ENCODE results near the gene SRSF2.

Gene SRSF2

GRCh38 chr17:76758570-76758969 lies 21.4 kb upstream of the SRSF2 start:
- H3K9me3 ChIP-seq (ENCODE audit: insufficient read depth, low read length), result no peaks in the 10 kb centered on the region
- peaks cover 20% of the 10 kb centered on the region for H3K36me3 ChIP-seq (ENCODE audit: insufficient read depth, insufficient read length, low read length)
- DNase-seq (ENCODE audit: low read depth, low spot score), result no peak
- peaks cover 2% of the 10 kb centered on the region for H3K4me1 ChIP-seq (ENCODE audit: insufficient read depth, insufficient read length)
- TF ChIP-seq SUZ12 (IDR thresholded peaks at IDR 0.05; ENCODE audit: extremely low read depth, insufficient read depth, insufficient read length) (no peak), ZNF274 (IDR thresholded peaks at IDR 0.05; ENCODE audit: low read depth, low read length) (no peak), YY1 (IDR thresholded peaks at IDR 0.05; ENCODE audit: insufficient read depth, insufficient read length) (no peak)
- H3K4me3 ChIP-seq (ENCODE audit: insufficient read length, low read depth), result no peak overlapping the region
- H3K9ac ChIP-seq (ENCODE audit: insufficient read length, low read depth), result no peak overlapping the region
- H3K27me3 ChIP-seq (ENCODE audit: insufficient read depth, insufficient read length), result no peaks in the 10 kb centered on the region

GRCh38 chr17:76757256-76757655 lies 20.1 kb upstream of the SRSF2 start:
- Histone ChIP-seq H3K36me3 (ENCODE audit: insufficient read depth, insufficient read length, low read length) (peaks cover 20% of the 10 kb centered on the region), H3K27me3 (ENCODE audit: insufficient read depth, insufficient read length) (no peaks in the 10 kb centered on the region), H3K9ac (ENCODE audit: insufficient read length, low read depth) (no peak overlapping the region), H3K4me3 (ENCODE audit: insufficient read length, low read depth) (no peak overlapping the region), H3K9me3 (ENCODE audit: insufficient read depth, low read length) (no peaks in the 10 kb centered on the region), H3K4me1 (ENCODE audit: insufficient read depth, insufficient read length) (peaks cover 2% of the 10 kb centered on the region)
- no peak for DNase-seq (ENCODE audit: low read depth, low spot score)
- no peak for TF ChIP-seq SUZ12 (IDR thresholded peaks at IDR 0.05; ENCODE audit: extremely low read depth, insufficient read depth, insufficient read length)
- no peak for TF ChIP-seq ZNF274 (IDR thresholded peaks at IDR 0.05; ENCODE audit: low read depth, low read length)
- no peak for TF ChIP-seq YY1 (IDR thresholded peaks at IDR 0.05; ENCODE audit: insufficient read depth, insufficient read length)

GRCh38 chr17:76755285-76755684 lies 18.2 kb upstream of the SRSF2 start:
- Histone ChIP-seq H3K36me3 (ENCODE audit: insufficient read depth, insufficient read length, low read length) (peaks cover 19% of the 10 kb centered on the region), H3K9ac (ENCODE audit: insufficient read length, low read depth) (no peak overlapping the region), H3K9me3 (ENCODE audit: insufficient read depth, low read length) (no peaks in the 10 kb centered on the region), H3K27me3 (ENCODE audit: insufficient read depth, insufficient read length) (no peaks in the 10 kb centered on the region), H3K4me1 (ENCODE audit: insufficient read depth, insufficient read length) (peaks cover 2% of the 10 kb centered on the region), H3K4me3 (ENCODE audit: insufficient read length, low read depth) (no peak overlapping the region)
- DNase-seq (ENCODE audit: low read depth, low spot score), result no peak
- no peak for TF ChIP-seq YY1 (IDR thresholded peaks at IDR 0.05; ENCODE audit: insufficient read depth, insufficient read length)
- TF ChIP-seq ZNF274 (IDR thresholded peaks at IDR 0.05; ENCODE audit: low read depth, low read length), result no peak
- no peak for TF ChIP-seq SUZ12 (IDR thresholded peaks at IDR 0.05; ENCODE audit: extremely low read depth, insufficient read depth, insufficient read length)

GRCh38 chr17:76753061-76753961 lies 16.2 kb upstream of the SRSF2 start:
- Histone ChIP-seq H3K4me3 (ENCODE audit: insufficient read length, low read depth) (no peak overlapping the region), H3K4me1 (ENCODE audit: insufficient read depth, insufficient read length) (peaks cover 2% of the 10 kb centered on the region), H3K9ac (ENCODE audit: insufficient read length, low read depth) (no peak overlapping the region), H3K27me3 (ENCODE audit: insufficient read depth, insufficient read length) (no peaks in the 10 kb centered on the region), H3K9me3 (ENCODE audit: insufficient read depth, low read length) (no peaks in the 10 kb centered on the region), H3K36me3 (ENCODE audit: insufficient read depth, insufficient read length, low read length) (peaks cover 22% of the 10 kb centered on the region)
- DNase-seq (ENCODE audit: low read depth, low spot score), result no peak
- TF ChIP-seq ZNF274 (IDR thresholded peaks at IDR 0.05; ENCODE audit: low read depth, low read length) (no peak), SUZ12 (IDR thresholded peaks at IDR 0.05; ENCODE audit: extremely low read depth, insufficient read depth, insufficient read length) (no peak), YY1 (IDR thresholded peaks at IDR 0.05; ENCODE audit: insufficient read depth, insufficient read length) (no peak)

- Histone ChIP-seq H3K4me3 (ENCODE audit: insufficient read length, low read depth) (no peak overlapping the region), H3K9me3 (ENCODE audit: insufficient read depth, low read length) (no peaks in the 10 kb centered on the region), H3K9ac (ENCODE audit: insufficient read length, low read depth) (no peak overlapping the region), H3K36me3 (ENCODE audit: insufficient read depth, insufficient read length, low read length) (peaks cover 21% of the 10 kb centered on the region), H3K27me3 (ENCODE audit: insufficient read depth, insufficient read length) (no peaks in the 10 kb centered on the region), H3K4me1 (ENCODE audit: insufficient read depth, insufficient read length) (peaks cover 2% of the 10 kb centered on the region)
- DNase-seq (ENCODE audit: low read depth, low spot score), result no peak
- TF ChIP-seq ZNF274 (IDR thresholded peaks at IDR 0.05; ENCODE audit: low read depth, low read length) (no peak), YY1 (IDR thresholded peaks at IDR 0.05; ENCODE audit: insufficient read depth, insufficient read length) (no peak), SUZ12 (IDR thresholded peaks at IDR 0.05; ENCODE audit: extremely low read depth, insufficient read depth, insufficient read length) (no peak)
These were observed 14.9 kb upstream of the SRSF2 start for GRCh38 chr17:76752006-76752405.

- TF ChIP-seq SUZ12 (IDR thresholded peaks at IDR 0.05; ENCODE audit: extremely low read depth, insufficient read depth, insufficient read length) (no peak), YY1 (IDR thresholded peaks at IDR 0.05; ENCODE audit: insufficient read depth, insufficient read length) (no peak), ZNF274 (IDR thresholded peaks at IDR 0.05; ENCODE audit: low read depth, low read length) (no peak)
- peaks cover 2% of the 10 kb centered on the region for H3K4me1 ChIP-seq (ENCODE audit: insufficient read depth, insufficient read length)
- no peak for DNase-seq (ENCODE audit: low read depth, low spot score)
- H3K4me3 ChIP-seq (ENCODE audit: insufficient read length, low read depth), result no peak overlapping the region
- no peaks in the 10 kb centered on the region for H3K27me3 ChIP-seq (ENCODE audit: insufficient read depth, insufficient read length)
- peaks cover 4% of the 10 kb centered on the region for H3K9me3 ChIP-seq (ENCODE audit: insufficient read depth, low read length)
- H3K36me3 ChIP-seq (ENCODE audit: insufficient read depth, insufficient read length, low read length), result peaks cover 22% of the 10 kb centered on the region
- H3K9ac ChIP-seq (ENCODE audit: insufficient read length, low read depth), result no peak overlapping the region
These were observed 14.4 kb upstream of the SRSF2 start for GRCh38 chr17:76751416-76751993.

- no peak for TF ChIP-seq SUZ12 (IDR thresholded peaks at IDR 0.05; ENCODE audit: extremely low read depth, insufficient read depth, insufficient read length)
- no peak for TF ChIP-seq ZNF274 (IDR thresholded peaks at IDR 0.05; ENCODE audit: low read depth, low read length)
- peaks cover 1% of the 10 kb centered on the region for H3K4me1 ChIP-seq (ENCODE audit: insufficient read depth, insufficient read length)
- no peak overlapping the region for H3K9ac ChIP-seq (ENCODE audit: insufficient read length, low read depth)
- DNase-seq (ENCODE audit: low read depth, low spot score), result no peak
- peaks cover 10% of the 10 kb centered on the region for H3K9me3 ChIP-seq (ENCODE audit: insufficient read depth, low read length)
- peaks cover 37% of the 10 kb centered on the region for H3K36me3 ChIP-seq (ENCODE audit: insufficient read depth, insufficient read length, low read length)
- H3K27me3 ChIP-seq (ENCODE audit: insufficient read depth, insufficient read length), result no peaks in the 10 kb centered on the region
- no peak overlapping the region for H3K4me3 ChIP-seq (ENCODE audit: insufficient read length, low read depth)
These were observed 11.5 kb upstream of the SRSF2 start for GRCh38 chr17:76748657-76749056.
